GM08714 (cell line): ENCODE data around the gene PHLPP2.
A peak's percentile ranks its signal among the peaks of the same experiment; 100 is the strongest.

ENCODE experiments used
- H3K4me3 ChIP-seq: fragments of 200-500 bp; sonication (Bioruptor generic); 2 replicates; pipeline ENCODE4 v1.5.1; 2014; ENCODE audit warnings: mild to moderate bottlenecking, low read length, inconsistent platforms
- ZNF274 ChIP-seq: IDR thresholded peaks from 2 replicates; pipeline ENCODE4 v1.6.1; 2012; ENCODE audit warnings: mild to moderate bottlenecking, low read depth, low read length

The PHLPP2 gene

GRCh38 chr16:71724320-71724751 is at the start of gene PHLPP2:
Gene PHLPP2, minus strand, starts transcription at chr16:71724701. Its CDS starts 9,906 bp downstream, at chr16:71714795.
- H3K4me3 ChIP-seq, result peak within 1 kb of the TSS; percentile 90; the same call in 1 of the 2 replicates
- TF ChIP-seq ZNF274, result no peak

DNA sequence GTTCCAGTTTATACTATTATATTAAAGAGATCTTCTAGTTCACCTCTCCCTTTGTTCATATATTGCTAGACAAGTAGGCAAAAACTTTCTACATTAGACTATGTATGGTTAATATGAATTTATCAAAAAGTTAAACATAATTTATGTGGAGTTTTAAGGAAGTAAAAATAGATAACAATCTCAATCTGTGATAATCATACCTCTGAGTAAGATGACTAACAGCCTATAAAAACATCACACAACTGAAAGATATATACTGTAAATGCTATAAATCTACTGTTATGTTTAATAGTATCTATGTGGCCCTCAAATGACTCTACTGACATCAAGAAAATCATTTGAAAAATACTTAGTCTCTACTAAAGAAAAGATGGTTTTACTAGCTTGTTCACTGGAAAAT is 47.1 kb upstream of the PHLPP2 start:
- H3K4me3 ChIP-seq, result no peak overlapping the region
- TF ChIP-seq ZNF274, result no peak

DNA sequence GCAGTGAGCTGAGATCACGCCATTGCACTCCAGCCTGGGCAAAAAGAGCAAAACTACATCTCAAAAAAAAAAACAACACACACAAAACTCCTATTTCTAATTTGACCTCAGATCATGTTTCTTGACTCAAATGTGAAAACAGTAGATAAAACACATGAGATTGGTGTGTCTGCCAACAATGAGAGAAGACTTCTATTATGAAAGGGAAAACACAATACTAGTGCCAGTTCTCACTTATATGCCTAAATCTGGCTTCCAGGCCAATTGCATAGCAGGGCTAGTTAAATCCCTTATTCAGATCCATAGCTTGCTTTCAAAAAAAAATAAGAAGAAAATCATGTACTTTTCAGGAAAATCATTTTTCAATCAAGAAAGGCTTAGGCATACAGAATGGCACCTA is 44.7 kb upstream of the PHLPP2 start:
- no peak overlapping the region for H3K4me3 ChIP-seq
- TF ChIP-seq ZNF274, result no peak

GRCh38 chr16:71767060-71767900 is 42.8 kb upstream of the PHLPP2 start:
- no peak for TF ChIP-seq ZNF274

DNA sequence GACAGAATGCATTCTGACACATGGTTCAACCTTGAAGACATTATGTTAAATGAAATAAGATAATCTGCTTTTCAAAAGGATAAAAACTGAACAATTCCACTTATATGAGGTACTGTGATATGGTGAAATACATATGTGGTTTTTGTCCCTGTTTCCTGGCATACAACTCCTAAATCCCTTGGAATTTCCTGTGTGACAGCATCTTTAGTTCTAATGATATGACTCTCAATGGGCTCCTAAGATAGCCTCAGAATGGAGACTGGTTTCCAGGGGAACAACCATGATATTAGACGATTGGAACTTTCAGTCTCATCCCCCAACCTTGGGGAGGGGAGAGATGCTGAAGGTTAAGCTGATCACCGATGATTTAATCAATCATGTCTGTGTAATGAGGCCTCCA is 37.7 kb upstream of the PHLPP2 start:
- H3K4me3 ChIP-seq, result no peak overlapping the region
- no peak for TF ChIP-seq ZNF274

More at GRCh38 chr16:71767060-71767900, 42.8 kb upstream of the PHLPP2 start:
- H3K4me3 ChIP-seq, result no peak overlapping the region

GRCh38 chr16:71761097-71761496 is 36.6 kb upstream of the PHLPP2 start:
- TF ChIP-seq ZNF274, result no peak
- H3K4me3 ChIP-seq, result no peak overlapping the region

DNA sequence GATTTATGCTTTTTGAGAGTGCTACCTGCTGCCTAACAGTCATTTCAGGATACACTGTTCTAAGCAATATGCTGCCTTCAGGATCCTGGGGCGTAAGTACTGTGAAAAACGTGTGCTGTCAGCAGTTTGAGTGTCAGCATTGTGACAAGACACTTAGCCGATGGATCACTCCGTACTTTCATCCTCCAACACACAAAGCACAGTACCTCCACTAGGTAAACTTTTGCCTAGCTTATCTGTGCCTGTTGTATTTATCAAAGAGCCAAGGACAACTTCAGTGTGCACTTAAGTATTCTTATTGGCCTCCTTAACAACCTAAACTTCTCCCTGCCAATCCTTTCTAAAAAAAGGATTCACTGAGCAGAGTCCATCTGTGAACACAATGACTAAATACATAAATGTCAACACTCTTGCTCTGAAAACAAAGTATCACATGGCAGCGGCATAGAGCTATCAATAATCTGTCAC is 33.8 kb upstream of the PHLPP2 start:
- TF ChIP-seq ZNF274, result no peak
- no peak overlapping the region for H3K4me3 ChIP-seq

- no peak for TF ChIP-seq ZNF274
- no peak overlapping the region for H3K4me3 ChIP-seq
Measured at GRCh38 chr16:71754652-71755051, 30.2 kb upstream of the PHLPP2 start.

- H3K4me3 ChIP-seq, result no peak overlapping the region
- no peak for TF ChIP-seq ZNF274
Measured at GRCh38 chr16:71754108-71754507, 29.6 kb upstream of the PHLPP2 start.

DNA sequence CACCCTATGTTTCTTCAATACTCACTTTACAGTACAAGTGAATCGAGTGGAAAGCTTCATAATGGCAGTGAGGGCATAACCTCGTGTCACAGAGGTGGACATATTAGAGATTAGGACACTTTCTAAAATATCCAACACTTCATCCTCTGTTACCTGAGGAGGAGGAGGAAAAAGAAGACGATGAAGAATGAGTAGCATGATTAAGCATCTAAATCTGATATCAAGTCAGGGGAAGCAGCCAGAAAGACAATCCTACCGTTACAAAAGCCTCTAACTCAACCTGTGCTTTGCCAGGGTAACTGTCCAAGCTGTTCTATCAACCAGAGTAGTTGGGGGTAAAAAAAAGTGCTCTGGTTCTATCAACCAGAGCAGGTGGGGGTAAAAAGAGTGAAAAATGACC is 23.7 kb upstream of the PHLPP2 start:
- no peak for TF ChIP-seq ZNF274
- H3K4me3 ChIP-seq, result no peak overlapping the region

DNA sequence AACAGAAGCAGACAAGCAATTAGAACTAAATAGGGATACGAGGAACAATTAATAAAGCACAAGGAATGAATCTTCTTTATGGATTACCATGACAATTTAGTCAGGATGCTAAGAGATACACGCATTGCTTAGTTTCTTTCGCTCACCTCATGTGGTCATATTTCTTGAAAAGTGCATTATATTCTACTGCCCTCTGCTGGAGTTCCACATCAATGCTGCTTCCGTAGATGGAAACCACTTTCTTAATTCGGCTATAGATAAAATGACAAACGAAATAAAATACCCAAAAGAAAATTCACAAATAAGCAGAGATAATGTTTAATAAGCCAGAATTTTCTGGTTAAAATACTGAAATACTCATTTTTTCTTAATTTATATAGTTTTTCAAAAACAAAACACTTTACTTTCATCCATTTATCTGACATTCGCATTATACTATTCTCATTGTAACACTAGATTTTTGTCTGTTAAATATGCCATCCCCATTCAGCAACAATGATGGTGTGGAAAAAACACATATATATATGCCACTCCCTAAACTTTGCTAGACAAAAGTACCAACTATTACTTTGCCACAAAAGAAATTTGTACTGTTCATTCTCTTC is 22.0 kb upstream of the PHLPP2 start:
- no peak overlapping the region for H3K4me3 ChIP-seq
- TF ChIP-seq ZNF274, result no peak

- TF ChIP-seq ZNF274, result no peak
- no peak overlapping the region for H3K4me3 ChIP-seq
Measured at GRCh38 chr16:71738855-71739254, 14.4 kb upstream of the PHLPP2 start.

GRCh38 chr16:71737501-71737900 is 13.0 kb upstream of the PHLPP2 start:
- H3K4me3 ChIP-seq, result no peak overlapping the region
- TF ChIP-seq ZNF274, result no peak

GRCh38 chr16:71734511-71734910 is 10.0 kb upstream of the PHLPP2 start:
- TF ChIP-seq ZNF274, result no peak
- H3K4me3 ChIP-seq, result no peak overlapping the region

DNA sequence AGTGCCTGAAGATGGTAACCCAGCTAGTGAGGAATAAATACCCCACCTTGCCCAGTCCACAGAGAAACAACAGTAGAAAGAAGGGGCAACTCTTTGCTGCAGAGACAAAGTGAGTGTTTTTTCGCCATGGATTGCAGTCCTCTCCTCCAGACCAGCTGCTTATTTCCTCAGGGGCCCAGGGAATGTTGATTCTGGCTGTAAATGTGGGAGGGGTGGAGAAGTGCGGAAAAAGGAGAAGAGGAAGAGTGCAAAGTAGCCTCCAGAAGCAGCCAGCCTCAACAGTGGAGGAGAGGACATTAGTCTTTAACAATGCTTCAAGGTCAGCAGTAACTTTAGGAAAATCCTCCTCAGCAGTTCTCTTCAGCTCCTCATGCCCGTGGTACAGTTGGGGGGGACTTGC is 8.1 kb upstream of the PHLPP2 start:
- TF ChIP-seq ZNF274, result no peak
- H3K4me3 ChIP-seq, result no peak overlapping the region
